Limb (tissue), 2 donors: ENCODE measurements around the gene TRIM40.
"Not testable (repeated sequence)": the region's sequence is repeated elsewhere in the genome, so short reads cannot be mapped to it uniquely, and the experiment has no call there.

Experiments used
- DNase-seq, 2 donors: peaks; one replicate each; pipeline ENCODE4 v3.0.0-alpha.2; 2016; ENCODE audit errors: extremely low spot score in 2 of 2

TRIM40 gene

GRCh38 chr6:30113003-30113759, 22.8 kb upstream of the TRIM40 start, which contains the start of gene TRIM31:
TRIM31 (minus strand) TSS chr6:30113090; CDS start chr6:30112805, 285 bp downstream.
- DNase-seq, result no peak

GRCh38 chr6:30113841-30114240, 22.1 kb upstream of the TRIM40 start:
- DNase-seq, result no peak

- no peak for DNase-seq
Measured at GRCh38 chr6:30116724-30117123, 19.2 kb upstream of the TRIM40 start.

- DNase-seq, result not testable (repeated sequence)
Measured at GRCh38 chr6:30118691-30119090, 17.2 kb upstream of the TRIM40 start.

GRCh38 chr6:30121446-30122366, 14.2 kb upstream of the TRIM40 start:
- no peak for DNase-seq

GRCh38 chr6:30122515-30122914, 13.4 kb upstream of the TRIM40 start:
- no peak for DNase-seq

GRCh38 chr6:30127238-30128093, 8.5 kb upstream of the TRIM40 start:
- no peak for DNase-seq

- DNase-seq, result no peak
Measured at GRCh38 chr6:30129265-30130178, 6.4 kb upstream of the TRIM40 start.

GRCh38 chr6:30130179-30130679, 5.7 kb upstream of the TRIM40 start:
- no peak for DNase-seq

GRCh38 chr6:30130887-30131862, 4.8 kb upstream of the TRIM40 start:
- peak; percentile 62 to 88 for DNase-seq

GRCh38 chr6:30131947-30132497, 3.9 kb upstream of the TRIM40 start:
- DNase-seq, result no peak

GRCh38 chr6:30135147-30135546, 793 bp upstream of the TRIM40 start:
- DNase-seq, result no peak

GRCh38 chr6:30136570-30137286, 788 bp downstream of the TRIM40 start:
- no peak for DNase-seq

GRCh38 chr6:30140240-30140639, 4.3 kb downstream of the TRIM40 start:
- not testable (repeated sequence) for DNase-seq

GRCh38 chr6:30142665-30143064, 6.7 kb downstream of the TRIM40 start:
- no peak for DNase-seq

- DNase-seq, result no peak
Measured at GRCh38 chr6:30143780-30144179, 7.8 kb downstream of the TRIM40 start.

- no peak for DNase-seq
Measured at GRCh38 chr6:30144811-30145210, 8.9 kb downstream of the TRIM40 start.

GRCh38 chr6:30145818-30146217, 9.9 kb downstream of the TRIM40 start:
- no peak for DNase-seq
